ENCODE measurements around the gene SPATA13. TPM values are rescaled to one million over a fixed set of nuclear protein-coding genes. Genes with fewer than 3 reads are reported as not detected.

The SPATA13 gene
- total RNA-seq, 4 donors from 2014 or later = 9.0 to 46.0 (median 18.7) TPM

DNA sequence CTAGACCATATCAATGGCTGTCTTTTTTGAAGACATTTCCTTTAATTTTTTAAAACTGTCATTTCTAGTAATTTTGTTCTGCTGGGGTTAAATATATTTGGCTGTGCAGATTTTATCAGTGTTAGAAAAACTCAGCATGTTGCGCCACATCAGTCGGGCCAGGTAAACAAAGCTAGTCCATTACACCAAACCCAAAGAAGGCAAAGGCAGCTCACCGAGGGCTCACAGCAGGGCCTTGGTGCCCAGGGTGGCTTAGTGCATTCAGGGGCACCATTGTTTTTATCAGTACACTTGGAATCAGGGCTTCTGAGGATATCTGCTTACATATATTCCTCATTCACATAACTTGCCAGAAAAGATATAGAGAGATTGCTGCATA, 22.2 kb downstream of the SPATA13 start:
- DNase-seq (ENCODE audit: low spot score) (no peak), ATAC-seq (ENCODE audit: low FRiP score) (no peak)
- TF ChIP-seq, protein P1, sequence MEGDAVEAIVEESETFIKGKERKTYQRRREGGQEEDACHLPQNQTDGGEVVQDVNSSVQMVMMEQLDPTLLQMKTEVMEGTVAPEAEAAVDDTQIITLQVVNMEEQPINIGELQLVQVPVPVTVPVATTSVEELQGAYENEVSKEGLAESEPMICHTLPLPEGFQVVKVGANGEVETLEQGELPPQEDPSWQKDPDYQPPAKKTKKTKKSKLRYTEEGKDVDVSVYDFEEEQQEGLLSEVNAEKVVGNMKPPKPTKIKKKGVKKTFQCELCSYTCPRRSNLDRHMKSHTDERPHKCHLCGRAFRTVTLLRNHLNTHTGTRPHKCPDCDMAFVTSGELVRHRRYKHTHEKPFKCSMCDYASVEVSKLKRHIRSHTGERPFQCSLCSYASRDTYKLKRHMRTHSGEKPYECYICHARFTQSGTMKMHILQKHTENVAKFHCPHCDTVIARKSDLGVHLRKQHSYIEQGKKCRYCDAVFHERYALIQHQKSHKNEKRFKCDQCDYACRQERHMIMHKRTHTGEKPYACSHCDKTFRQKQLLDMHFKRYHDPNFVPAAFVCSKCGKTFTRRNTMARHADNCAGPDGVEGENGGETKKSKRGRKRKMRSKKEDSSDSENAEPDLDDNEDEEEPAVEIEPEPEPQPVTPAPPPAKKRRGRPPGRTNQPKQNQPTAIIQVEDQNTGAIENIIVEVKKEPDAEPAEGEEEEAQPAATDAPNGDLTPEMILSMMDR (IDR thresholded peaks at IDR 0.05) = no peak

DNA sequence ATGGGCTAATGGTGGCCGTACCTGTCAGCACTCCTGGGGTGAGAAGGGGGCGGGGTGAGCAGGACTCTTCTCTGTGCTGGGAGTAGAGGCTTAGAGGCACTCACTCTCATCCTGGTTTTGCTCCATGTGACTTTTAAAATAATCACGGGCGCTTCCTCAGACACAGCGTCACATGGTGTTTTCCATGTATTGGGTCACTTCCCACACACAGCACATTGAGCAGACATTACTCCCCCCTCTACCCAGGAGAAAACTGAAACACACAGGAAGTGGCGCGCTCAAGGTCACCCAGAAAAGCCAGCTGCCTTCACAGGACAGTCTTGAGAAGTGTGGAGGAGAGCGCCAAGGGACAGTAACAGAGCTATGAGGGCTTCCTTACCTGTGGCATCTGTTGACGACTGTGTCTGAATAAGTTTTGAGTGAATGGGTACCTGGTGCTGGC, 23.2 kb downstream of the SPATA13 start:
- TF ChIP-seq, protein P1 (IDR thresholded peaks at IDR 0.05) = no peak
- ATAC-seq (ENCODE audit: low FRiP score) = no peak
- no peak for DNase-seq (ENCODE audit: low spot score)

DNA sequence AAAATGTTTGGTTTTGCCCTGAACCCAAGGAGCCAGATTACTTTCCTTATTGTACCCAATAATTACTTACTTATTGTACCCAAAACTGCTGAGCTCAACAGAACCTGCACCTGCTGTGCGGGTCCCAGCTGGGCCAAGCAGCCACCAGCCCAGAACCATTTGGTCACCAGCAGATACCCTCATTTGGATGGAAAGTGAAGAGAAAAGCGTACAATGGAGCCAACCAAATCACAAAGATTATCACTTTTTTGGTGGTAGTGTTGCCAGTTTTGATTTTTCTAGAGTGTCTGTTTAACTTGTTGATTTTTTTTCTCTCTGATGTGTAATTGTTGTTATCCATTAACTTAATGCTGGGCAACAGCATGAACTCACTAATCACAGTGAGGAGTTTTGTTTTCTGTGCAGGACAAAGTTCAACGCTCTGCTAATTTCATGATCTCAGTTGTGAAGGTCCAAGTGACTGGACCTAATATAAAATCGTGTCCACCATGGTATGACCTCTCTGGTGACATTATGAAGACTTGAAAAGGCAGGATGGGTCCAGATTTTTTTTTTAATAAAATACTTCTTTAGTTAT, 23.8 kb downstream of the SPATA13 start:
- ATAC-seq (ENCODE audit: low FRiP score) = no peak
- no peak for DNase-seq (ENCODE audit: low spot score)

DNA sequence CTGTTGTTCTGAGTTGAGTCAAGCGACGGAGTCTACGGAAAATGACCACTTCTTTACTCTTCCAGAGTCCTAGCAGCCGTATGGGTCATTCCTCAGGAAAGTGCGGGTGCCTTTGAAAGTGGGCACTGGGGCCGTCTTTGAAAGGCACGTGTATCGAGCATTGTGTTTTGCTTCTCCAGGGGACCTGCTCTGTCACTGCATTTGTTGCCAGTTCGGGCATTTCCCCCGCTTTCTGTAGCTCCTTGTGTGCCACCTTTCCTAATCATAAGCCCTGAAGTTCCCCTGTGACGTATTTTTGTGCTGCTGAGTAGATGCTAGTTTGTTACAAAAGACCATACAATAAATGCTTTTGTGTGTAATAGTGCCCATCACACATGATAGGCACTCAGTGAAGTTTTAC, 24.4 kb downstream of the SPATA13 start:
- ATAC-seq (ENCODE audit: low FRiP score) (no peak), DNase-seq (ENCODE audit: low spot score) (no peak)
- TF ChIP-seq, protein P1 (IDR thresholded peaks at IDR 0.05) = no peak

More for the DNA sequence above, 23.8 kb downstream of the SPATA13 start:
- TF ChIP-seq, protein P1 (IDR thresholded peaks at IDR 0.05) = no peak

DNA sequence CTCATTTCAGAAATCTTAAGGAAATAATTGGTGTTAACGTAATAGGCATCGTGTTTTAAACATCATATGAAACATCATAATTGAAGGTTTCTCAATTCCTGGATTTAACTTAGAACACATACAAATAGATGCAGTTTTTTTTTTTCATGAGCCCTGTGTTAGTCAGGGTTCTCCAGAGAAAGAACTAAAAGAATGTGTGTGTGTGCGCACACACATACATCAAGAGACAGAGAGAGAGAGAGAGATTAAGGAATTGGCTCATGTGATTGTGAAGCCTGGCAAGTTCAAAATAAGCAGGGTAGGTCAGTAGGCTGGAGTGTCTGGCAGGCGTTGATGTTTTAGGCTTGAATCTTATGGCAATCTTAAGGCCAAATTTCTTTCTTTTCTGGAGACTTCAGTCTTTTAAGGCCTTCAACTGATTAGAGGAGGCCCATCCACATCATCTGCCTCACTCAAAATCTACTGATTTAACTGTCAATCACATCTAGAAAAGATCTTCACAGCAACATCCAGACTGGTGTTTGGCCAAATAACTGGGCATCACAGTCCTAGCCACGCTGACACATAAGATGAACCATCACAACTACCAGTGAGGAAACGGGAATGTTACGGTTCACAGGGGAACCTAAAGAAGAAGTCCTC, 25.2 kb downstream of the SPATA13 start:
- TF ChIP-seq, protein P1 (IDR thresholded peaks at IDR 0.05) = no peak
- DNase-seq (ENCODE audit: low spot score) (no peak), ATAC-seq (ENCODE audit: low FRiP score) (no peak)

DNA sequence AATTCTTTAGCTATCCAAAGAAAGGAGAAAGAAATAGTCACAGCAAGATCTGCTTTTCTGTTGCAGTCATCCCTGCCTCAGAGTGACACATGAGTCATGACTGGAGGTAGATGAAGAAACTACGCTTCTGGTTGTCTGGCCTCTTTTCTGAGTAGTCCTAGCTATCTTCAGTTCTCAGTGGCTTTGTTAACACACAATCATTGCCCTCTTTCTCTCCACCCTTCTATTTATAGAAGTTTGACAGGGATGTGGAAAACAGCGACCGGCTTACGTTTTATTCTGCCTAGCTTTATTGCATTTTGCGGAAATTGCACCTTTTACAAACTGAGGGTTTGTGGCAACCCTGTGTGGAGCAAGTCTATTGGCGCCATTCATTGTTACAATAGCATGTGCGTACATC, 26.7 kb downstream of the SPATA13 start:
- TF ChIP-seq, protein P1 (IDR thresholded peaks at IDR 0.05) = no peak
- ATAC-seq (ENCODE audit: low FRiP score) (no peak), DNase-seq (ENCODE audit: low spot score) (no peak)
